Right forelimb (tissue), 1 donor: ENCODE measurements around the gene BIN1.

Source experiments
- DNase-seq: peaks from one replicate; pipeline ENCODE4 v3.0.0-alpha.2; 2018

Gene BIN1

GRCh38 chr2:127102521-127103242 lies 4.3 kb downstream of the BIN1 start:
- peak; percentile 33 for DNase-seq

GRCh38 chr2:127101756-127102477 lies 5.0 kb downstream of the BIN1 start:
- DNase-seq = no peak

GRCh38 chr2:127101048-127101611 lies 5.8 kb downstream of the BIN1 start:
- DNase-seq = peak; percentile 37

- peak; percentile 35 for DNase-seq
Observed at GRCh38 chr2:127100251-127101047, 6.5 kb downstream of the BIN1 start.

GRCh38 chr2:127098711-127099110 lies 8.2 kb downstream of the BIN1 start:
- no peak for DNase-seq

- no peak for DNase-seq
Observed at GRCh38 chr2:127097841-127098651, 8.9 kb downstream of the BIN1 start.

- no peak for DNase-seq
Observed at GRCh38 chr2:127097471-127097765, 9.5 kb downstream of the BIN1 start.

GRCh38 chr2:127096718-127097470 lies 10.1 kb downstream of the BIN1 start:
- no peak for DNase-seq

GRCh38 chr2:127096280-127096679 lies 10.7 kb downstream of the BIN1 start:
- no peak for DNase-seq

- DNase-seq = no peak
Observed at GRCh38 chr2:127095784-127096183, 11.2 kb downstream of the BIN1 start.

- DNase-seq = no peak
Observed at GRCh38 chr2:127095367-127095641, 11.7 kb downstream of the BIN1 start.

- DNase-seq = peak; percentile 64
Observed at GRCh38 chr2:127094509-127095366, 12.2 kb downstream of the BIN1 start.

- no peak for DNase-seq
Observed at GRCh38 chr2:127093648-127094210, 13.2 kb downstream of the BIN1 start.

GRCh38 chr2:127092901-127093516 lies 13.9 kb downstream of the BIN1 start:
- DNase-seq = no peak

GRCh38 chr2:127092306-127092705 lies 14.6 kb downstream of the BIN1 start:
- no peak for DNase-seq

GRCh38 chr2:127091886-127092285 lies 15.1 kb downstream of the BIN1 start:
- DNase-seq = no peak

GRCh38 chr2:127091148-127091547 lies 15.8 kb downstream of the BIN1 start:
- DNase-seq = no peak

GRCh38 chr2:127090281-127091120 lies 16.5 kb downstream of the BIN1 start:
- peak; percentile 53 for DNase-seq
